AG09319 (cell line): Measurements from ENCODE around the gene AGMO.

Experiments used
- DNase-seq: peaks from one replicate; pipeline ENCODE4 v3.0.0-alpha.2; 2010; ENCODE audit warnings: low read depth; ENCODE audit errors: extremely low read depth
- TF ChIP-seq, protein P1 (sequence below): IDR thresholded peaks from 2 replicates; pipeline ENCODE4 v1.5.1; 2011; ENCODE audit warnings: low read depth, mild to moderate bottlenecking, inconsistent platforms, low read length, moderate library complexity

AGMO gene

DNA sequence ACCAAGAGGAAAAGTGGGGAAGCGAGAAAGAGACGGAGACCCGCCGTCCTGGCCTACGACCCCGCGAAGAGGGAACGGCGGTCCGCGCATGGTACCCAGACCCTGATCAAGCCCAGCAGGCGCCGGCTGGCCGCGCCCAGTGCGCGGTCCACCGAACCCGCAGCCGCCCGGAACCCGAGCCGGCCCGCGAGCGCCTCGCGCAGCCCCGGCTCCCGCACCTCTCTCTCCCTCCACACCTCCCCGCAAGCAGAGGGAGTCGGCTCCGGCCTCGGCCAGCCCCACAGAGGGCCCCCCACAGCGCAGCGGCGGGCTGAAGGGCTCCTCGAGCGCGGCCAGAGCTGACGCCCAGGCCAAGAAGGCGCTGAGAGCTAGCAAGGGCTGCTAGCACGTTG, 164.7 kb downstream of the AGMO start:
- TF ChIP-seq, protein P1, sequence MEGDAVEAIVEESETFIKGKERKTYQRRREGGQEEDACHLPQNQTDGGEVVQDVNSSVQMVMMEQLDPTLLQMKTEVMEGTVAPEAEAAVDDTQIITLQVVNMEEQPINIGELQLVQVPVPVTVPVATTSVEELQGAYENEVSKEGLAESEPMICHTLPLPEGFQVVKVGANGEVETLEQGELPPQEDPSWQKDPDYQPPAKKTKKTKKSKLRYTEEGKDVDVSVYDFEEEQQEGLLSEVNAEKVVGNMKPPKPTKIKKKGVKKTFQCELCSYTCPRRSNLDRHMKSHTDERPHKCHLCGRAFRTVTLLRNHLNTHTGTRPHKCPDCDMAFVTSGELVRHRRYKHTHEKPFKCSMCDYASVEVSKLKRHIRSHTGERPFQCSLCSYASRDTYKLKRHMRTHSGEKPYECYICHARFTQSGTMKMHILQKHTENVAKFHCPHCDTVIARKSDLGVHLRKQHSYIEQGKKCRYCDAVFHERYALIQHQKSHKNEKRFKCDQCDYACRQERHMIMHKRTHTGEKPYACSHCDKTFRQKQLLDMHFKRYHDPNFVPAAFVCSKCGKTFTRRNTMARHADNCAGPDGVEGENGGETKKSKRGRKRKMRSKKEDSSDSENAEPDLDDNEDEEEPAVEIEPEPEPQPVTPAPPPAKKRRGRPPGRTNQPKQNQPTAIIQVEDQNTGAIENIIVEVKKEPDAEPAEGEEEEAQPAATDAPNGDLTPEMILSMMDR: no peak
- DNase-seq: no peak

DNA sequence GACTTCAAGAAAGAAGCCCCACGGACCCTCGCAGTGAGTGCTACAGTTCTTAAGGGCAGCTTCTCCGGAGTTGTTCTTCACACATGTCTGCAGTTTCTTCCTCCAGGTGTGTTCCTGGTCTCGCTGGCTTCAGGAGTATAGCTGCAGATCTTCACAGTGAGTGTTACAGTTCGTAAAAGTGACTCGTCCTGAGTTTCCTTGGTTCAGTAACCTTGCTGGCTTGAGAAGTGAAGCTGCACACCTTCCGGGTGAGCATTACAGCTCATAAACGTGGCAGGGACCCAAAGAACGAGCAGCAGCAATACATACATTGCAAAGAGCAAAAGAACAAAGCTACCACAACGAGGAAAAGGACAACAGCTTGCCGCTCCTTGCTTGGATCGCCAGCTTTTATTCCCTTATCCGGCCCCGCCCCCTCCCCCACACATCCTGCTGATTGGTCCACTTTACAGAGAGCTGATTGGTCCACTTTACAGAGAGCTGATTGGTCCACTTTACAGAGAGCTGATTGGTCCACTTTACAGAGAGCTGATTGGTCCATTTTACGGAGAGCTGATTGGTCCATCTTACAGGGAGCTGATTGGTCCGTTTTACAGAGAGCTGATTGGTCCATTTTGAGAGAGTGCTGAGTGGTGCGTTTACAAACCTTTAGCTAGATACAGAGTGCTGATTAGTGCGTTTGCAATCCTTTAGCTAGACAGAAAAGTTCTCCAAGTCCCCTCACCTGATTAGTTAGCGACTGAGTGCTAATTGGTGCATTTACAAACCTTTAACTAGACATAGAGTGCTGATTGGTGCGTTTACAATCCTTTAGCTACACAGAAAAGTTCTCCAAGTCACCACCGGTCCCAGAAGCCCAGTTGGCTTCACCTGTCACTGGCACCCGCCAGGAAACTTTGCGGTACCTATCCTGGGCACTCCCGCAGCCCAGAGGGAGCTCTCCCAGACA, 165.3 kb downstream of the AGMO start:
- TF ChIP-seq, protein P1: no peak
- DNase-seq: no peak

DNA sequence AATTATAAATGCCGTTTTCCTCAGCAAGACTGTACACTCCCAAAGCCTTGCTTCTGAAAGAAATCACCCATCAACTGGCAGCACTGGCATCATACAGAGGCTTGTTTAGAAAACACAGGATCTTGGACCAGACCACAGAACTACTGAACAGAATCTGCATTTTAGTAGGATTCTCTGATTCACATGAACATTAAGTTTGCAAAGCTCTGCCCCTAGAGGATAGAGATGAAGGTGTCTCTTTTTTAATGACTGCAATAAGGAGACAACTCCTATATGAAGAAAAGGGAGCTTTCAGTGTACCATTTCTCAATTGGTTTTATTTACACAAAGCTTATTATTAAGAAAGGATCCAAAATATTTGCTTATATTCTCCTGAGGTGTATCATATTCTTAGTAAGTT, 172.7 kb downstream of the AGMO start:
- TF ChIP-seq, protein P1: no peak; the same call in 1 of the 2 replicates
- DNase-seq: no peak

DNA sequence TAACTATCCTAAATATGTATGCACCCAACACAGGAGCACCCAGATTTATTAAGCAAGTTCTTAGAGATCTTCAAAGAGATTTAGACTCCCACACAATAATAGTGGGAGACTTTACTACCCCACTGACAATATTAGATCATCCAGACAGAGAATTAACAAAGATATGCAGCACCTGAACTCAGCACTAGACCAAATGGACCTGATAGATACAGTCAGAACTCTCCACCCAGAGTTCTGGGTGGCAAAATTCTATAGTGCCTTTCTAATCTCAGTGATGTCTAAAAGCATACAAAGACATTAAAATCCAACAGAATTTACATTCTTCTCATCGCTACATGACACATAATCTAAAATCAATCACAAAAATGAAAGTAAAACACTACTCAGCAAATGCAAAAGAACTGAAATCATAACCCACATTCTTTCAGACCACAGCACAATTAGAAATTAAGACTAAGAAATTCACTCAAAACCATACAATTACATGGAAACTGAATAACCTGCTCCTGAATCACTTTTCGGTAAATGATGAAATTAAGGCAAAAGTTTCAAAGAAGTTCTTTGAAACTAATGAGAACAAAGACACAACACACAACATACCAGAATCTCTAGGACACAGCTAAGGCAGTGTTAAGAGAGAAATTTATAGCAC, 183.2 kb downstream of the AGMO start:
- DNase-seq: no peak
- TF ChIP-seq, protein P1: no peak

DNA sequence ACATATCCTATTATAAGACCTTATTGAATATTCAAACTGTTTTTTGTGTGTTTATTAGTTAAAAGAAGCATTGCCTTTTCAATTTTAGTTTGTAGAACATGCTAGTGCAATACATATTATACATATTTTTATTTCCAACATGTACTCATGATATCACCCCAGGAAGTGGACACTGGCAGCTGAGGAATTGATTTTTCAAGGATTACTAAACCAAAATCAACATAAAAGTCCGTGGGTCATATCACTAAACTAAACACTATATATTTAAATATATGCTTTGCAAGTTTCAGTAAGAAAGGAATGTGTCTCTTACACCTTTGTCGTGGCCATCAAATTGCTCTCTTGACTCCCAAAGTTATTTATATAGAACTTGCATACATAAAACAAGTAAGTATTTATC, 185.2 kb downstream of the AGMO start:
- DNase-seq: no peak
- TF ChIP-seq, protein P1: no peak

DNA sequence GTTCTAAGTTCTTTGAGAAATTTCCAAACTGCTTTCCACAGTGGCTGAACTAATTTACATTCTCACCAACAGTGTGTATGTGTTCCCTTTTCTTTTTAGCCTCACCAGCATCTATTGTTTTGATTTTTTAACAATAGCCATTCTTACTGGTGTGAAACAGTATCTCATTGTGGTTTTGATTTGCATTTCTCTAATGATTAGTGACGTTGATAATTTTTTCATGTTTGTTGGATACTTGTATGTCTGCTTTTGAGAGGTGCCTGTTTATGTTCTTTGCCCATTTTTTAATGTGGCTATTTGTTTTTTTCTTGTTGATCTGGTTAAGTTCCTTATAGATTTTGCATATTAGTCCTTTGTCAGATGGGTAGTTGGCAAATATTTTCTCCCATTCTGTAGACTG, 191.4 kb downstream of the AGMO start:
- TF ChIP-seq, protein P1: no peak
- DNase-seq: no peak

DNA sequence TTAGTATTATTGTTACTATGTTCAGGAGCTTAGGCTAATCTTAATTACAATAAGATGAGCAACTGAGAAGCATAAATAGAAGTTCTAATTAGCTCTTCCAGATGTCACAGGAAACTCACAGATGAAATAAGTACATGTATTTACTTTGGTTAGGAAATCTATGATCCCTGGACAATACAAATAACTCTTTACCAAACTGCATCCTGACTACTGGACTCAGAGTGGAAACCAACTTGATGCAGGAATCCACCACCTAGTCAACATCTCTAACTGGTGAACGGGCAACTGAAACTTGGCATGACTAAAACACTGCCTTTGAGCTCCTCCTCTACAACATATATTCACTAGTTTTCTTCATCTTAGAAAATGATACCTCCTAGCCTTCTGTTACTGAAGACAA, 193.2 kb downstream of the AGMO start:
- no peak for DNase-seq
- TF ChIP-seq, protein P1: no peak
